HG02885 (cell line): ENCODE measurements around the gene SORBS2.
"Not testable (repeated sequence)": the region's sequence is repeated elsewhere in the genome, so short reads cannot be mapped to it uniquely, and the experiment has no call there.

ENCODE experiments used
- ATAC-seq: cut with Tn5 transposase; IDR thresholded peaks from one replicate; pipeline ENCODE4 v1.9.1; 2021; ENCODE audit warnings: mild to moderate bottlenecking; ENCODE audit not compliant: unreplicated experiment, poor library complexity

SORBS2 gene

DNA sequence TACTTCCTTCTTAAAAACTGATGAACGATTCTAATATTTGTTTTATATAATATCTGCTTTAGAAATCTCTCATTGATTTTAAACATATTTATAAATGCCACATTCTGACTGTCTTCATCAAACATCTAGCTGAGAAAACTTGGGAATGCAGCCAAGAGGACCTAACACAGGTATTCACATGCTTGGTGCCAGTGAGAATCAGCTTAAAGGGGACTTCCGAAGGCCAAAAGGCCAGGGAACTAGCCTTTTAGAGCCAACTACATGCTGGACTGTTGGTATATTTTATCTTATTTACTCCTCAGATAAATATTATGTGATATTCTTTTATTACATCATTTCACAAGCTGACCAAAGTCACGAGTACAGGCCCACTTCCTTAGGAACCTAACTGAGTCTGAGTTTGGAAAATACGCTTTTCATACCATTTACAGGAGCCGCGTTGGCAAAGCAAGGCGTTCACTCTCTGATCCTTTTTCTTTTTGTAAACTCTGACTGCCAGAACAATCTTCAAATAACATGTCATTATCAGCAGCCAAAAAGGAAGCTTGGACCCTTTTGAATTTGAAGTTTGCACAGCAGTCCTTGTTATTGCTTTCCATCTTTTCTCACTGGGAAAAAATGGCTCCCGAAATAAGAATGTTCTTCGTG is 235.6 kb downstream of the SORBS2 start:
- ATAC-seq: no peak

DNA sequence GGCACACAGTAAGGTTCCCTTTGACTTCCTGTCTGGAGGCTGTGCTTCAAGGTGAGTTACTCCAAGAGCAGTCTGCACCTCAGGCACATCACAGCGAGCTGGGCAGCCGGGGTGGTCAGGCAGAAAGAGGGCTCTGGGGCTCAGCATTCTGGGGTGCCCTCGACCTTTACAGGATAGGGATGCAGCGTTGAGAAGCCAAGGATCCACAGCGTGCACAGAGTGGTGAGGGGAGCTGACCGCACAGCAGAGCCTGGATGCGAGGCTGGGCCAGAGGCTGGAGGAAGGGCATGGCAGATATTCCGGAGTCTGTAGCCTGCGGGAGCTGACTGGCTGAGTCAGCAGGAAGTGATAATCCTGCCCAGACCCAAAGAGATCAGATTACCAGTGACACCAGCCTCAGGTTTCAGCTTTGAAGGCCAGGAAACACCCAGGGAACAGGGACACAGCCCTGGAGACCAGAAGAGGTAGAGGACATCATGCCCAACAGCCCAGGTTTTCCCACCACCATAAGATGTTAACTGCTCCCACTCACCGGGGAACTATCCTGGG is 238.3 kb downstream of the SORBS2 start:
- ATAC-seq: no peak

DNA sequence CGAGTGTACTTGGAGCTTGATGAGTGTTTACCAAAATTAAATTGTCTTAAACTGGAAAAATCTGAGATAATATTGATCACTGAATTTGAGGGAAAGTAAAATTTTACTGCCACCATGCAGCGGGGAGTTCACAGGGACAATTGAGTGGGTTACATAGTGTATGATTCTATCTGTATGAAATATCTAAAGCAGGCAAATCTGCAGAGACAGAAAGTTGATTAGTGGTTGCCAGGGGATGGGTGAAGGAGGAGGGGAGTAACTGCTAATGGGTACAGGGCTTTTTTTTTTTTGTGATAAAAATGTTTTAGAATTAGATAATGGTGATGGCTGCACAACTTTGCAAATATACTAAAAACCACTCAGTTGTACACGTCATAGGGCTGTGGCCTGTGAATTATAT is 241.3 kb downstream of the SORBS2 start:
- no peak for ATAC-seq

DNA sequence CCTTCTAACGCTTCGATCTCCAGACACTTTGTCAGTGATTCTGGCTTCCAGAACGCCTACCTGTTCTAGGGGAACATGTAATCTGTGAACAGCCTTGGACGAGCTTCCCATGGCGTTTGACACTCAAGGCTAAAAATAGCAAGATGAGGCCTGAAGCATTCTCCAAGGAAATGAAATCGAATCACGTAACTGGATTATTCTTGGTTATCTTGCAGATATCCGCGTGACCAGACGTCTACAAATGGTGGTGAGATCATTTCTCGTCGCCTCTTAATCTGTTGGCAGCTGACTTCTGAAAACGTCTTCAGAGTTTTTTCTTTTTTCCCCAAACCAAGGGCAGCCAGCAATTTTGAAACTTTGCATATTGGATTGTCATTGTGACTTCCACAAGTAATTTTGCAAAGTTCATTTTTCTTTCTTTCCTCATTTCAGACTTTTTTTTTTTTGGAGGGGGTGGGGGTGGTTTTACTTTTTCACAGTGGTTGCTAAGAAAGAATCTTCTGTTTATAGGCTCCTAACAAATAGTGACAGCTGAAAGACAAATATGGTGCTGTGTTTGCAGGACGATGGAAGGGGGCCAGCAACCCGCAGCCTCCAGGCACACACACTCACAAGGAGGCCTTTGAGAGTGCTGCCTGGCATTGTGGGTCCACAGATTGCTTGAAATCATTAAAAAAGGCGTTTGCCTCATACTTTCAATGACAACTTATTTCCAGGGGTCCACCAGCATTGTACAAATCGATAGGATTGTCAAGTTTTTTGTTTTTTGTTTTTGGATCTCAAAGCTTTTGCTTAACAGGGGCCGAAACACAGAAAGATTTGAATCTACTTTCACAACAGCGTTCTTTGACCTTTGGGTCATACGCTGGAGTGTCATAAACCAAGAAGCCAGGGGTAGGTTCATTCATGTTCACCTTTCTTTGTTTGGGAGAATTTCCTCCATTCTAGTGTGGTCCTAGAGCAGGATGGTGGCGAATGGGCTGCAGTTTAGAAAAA is 244.3 kb downstream of the SORBS2 start:
- no peak for ATAC-seq

DNA sequence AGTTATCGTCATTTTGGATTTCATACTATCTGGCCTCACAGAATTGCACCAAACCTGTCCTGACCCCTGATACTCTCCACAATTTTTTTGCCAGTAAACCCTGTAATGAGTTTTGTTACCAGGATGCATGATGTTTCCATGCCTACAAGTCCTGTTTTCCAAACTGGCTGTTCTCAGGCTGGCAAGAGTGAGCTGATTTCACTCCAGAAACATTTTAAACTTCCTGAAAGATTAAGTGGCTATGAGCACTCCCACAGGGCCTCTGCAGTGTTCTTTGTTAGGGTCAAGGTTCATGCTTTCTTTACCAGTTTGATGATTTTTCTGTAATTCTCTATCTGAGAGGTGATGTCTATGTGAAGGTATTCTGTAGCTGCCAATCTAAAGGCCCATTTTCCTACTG is 245.0 kb downstream of the SORBS2 start:
- no peak for ATAC-seq

DNA sequence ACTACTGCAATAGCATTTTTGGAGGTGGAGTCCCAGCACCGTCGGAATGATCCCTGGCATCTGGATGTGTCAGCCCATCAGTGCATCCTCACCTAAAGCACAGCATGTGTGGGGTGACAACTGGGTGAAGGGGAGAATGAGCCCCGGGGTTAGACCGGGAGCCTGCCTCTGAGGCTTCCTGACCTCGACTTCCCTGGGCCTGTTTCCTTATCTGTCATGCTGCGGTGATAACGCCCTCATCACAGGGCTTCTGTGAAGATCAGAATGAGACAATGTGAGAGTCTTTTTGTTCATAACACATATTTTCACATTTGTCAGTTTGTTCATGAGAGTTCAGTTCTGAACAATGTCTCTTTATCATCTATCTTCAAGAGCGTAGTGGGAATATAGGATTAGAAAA is 245.6 kb downstream of the SORBS2 start:
- ATAC-seq: peak; percentile 94

DNA sequence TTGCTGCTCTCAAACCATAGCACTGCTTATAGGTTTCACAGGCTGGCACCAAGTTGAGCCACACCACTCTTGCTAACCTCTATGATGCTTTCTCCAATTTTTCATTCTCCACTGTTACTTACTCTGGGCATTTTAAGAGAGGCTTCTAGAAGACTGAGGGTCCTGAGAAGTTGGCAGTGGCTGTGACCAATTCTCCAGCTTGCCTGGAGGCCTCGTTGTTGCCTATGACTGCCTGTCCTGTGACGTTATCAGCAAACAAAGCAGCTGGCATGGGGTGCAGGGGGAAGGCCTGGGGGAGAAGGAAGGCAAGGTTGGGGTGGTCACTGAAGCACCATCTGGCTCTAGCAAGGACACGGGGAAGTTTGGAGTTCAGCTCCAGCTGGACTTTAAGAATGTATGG is 246.3 kb downstream of the SORBS2 start:
- ATAC-seq: no peak

DNA sequence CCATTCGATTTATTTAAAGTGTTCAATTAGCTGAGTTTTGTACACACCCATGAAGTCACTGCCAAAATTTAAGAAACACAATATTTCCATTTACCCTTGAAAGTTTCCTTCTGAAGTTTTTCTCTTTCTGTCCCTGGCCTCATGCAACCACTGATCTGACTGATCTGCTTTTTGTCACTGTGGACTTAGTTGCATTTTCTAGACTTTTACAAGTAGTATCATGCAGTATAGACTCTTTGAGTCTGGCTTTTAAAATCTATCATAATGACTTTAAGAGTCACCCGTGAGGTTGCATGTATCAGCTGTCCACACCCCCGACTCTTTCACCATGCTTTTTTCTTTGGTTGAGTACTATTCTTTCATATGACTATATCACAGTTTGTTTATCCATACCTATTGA is 247.6 kb downstream of the SORBS2 start:
- no peak for ATAC-seq

DNA sequence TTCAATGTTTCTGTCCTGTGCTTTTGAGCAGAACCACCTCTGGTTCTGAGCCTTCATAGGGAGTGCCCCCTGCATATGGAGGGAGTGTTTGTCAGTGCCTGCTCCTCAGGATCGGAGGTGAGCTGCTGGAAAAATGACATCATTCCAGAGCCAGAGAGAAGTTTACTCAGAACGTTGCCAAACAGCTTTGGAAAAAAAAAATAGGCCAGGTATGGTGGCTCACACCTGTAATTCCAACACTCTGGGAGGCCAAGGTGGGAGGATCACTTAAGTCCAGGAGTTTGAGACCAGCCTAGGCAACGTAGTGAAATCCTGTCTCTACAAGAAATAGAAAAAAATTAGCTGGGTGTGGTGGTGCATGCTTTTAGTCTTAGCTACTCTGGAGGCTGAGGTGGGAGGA is 249.5 kb downstream of the SORBS2 start:
- ATAC-seq: no peak

DNA sequence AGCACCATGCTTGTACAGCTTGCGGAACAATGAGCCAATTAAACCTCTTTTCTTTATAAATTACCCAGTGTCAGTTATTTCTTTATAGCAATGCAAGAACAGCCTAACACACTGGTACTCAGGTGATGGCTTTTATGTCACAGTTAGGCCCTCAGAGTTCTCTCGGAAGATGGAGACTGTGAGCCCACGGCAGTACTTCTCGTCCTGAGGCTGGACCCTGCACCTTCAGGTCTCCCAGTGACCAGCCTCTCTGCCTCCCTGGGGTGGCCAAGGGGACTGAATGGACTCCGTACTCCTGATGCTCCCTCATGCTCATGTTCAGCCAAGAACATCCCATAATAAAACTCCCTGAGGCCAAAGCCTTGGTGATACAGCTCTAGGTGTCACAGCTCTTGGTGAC is 251.7 kb downstream of the SORBS2 start:
- no peak for ATAC-seq

DNA sequence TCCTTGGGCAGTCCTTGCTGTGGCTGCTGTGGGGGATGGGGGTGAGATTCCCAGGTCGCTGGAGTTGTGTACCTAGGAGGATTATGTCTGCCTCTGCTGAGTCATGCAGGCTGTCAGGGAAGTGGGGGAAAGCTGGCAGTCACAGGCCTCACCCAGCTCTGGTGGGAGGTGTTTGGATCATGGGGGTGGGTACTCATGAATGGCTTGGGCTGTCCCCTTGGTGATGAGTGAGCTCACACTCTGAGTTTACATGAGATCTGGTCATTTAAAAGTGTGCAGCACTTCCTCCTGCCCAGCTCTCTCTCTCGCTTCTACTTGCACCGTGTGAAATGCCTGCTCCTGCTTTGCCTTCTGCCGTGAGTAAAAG is 252.1 kb downstream of the SORBS2 start:
- no peak for ATAC-seq

DNA sequence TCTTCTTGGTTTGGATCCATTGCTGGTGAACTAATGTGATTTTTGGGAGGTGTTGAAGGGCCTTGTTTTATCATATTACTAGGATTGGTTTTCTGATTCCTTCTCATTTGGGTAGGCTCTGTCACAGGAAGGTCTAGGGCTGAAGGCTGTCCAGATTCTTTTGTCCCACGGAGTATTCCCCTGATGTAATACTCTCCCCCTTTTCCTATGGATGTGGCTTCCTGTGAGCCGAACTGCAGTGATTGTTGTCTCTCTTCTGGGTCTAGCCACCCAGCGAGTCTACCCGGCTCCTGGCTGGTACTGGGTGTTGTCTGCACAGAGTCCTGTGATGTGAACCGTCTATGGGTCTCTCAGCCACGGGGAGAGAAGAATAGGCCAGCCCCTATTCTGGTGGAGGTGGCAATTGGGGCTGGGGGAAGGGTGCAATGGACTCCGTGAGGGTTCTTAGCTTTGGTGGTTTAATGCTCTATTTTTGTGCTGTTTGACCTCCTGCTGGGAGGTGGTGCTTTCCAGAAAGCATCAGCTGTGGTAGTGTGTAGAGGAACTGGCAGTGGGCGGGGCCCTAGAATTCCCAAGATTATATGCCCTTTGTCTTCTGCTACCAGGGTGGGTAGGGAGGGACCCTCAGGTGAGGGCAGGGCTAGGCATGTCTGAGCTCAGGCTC is 252.6 kb downstream of the SORBS2 start:
- ATAC-seq: not testable (repeated sequence)

DNA sequence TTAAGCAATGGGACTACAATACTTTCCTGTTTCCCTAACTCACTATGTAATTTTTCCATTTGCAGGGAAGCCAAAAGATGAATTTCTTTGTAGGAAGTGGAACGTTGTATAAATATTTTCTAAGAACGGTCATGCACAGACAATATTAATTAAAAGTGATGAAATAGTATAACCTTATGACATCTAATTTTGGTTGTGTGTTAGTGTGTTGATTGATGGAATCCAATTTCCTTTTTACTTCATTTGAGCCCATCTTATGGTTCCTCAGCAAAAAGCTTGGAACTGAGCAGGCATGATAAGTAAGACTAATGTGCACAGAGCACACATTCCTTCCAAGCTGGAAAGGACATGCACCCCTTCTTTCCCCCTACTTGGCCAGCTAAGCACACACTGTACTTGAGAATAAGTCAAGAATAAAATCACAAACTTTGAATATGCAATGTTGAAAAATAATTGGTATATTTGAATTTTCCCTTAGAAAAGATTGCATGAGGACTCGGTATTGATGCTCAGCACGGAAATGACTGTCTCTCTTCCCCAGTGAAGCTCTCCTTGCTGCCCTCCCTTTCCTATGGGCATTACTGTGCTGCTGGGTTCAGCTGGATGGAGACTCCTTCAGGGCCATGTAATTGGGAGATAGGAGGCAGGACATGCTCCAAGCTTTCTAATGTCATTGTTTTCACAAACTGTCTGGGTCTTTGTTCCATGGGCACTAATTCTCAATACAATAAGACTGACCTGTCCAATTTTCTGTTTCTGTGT is 257.4 kb downstream of the SORBS2 start:
- no peak for ATAC-seq

DNA sequence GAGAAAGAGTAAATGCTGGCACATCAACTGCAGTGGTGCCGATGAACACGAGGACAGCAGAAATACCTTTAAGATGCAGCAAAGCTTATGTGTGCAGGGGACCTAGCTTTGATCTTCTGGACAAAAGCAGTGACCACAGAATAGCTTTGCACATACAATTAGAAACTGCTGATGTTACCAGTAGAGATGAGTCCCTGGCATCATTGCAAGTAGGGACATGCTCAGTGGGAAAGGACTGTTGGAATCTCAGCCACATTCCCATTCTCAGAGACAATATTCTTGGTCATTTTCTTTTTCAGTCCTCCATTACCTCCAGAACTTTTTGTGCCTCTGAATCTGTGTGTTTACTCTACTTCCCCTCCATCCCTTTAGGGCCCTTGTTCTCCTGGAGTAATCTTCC is 259.7 kb downstream of the SORBS2 start:
- no peak for ATAC-seq

DNA sequence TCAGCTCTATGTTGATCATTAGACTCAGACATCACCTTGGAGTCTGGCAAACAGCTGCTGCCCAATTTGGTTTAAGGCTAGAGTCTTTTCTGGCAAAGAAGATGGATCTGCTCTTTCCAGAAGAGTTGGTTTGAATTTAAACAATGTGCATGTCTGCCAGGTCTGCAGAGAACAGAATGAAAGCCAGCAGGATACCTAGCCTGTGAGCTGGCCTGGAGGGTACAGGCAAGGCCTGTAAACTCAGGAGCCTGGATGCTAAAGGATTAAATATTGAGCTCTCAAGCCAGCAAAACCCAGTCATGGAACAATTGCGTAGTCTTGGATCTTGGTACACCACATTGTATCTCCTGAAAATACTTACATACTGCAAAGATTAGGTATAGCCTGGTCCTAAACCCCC is 261.1 kb downstream of the SORBS2 start:
- no peak for ATAC-seq

DNA sequence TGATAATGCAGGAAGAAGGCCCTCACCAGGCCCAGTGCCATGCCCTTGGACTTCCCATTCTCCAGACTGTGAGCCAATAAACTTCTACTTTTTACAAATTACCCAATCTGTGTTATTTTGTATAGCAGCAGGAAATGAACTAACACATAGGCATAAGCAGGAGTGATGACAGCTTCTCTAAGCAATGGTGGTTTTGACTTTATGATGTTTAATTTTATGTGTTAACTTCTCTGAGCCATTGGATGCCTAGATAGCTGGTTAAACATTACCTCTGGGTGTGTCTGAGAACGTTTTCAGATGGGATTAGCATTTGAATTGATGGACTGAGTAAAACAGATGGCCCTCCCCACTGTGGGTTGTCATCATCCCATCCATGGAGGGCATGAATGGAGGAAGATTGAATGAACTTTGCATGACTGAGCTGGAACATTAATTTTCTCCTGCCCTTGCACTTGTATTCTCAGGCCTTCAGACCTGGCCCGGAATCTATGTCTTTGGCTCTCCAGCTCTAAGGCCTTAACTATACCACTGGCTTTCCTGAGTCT is 262.8 kb downstream of the SORBS2 start:
- ATAC-seq: no peak

DNA sequence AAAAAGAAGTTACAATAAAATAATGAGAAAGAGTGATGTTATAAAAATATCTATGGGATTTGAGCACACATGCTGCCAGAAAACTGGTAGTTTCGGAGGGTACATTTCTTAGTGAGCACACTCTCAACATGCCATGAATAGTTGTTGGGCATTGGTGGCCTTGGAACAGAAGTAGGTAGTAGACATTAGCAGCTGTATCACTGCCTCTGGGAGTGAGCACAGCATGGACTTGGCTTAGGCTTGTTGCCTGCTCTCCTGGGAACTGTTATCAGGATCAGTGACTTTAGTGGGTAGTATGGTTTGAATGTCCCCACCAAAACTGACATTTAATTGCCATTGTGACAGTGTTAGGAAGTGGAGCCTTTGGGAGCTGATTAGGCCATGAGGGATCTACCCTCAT is 263.4 kb downstream of the SORBS2 start:
- ATAC-seq: no peak

DNA sequence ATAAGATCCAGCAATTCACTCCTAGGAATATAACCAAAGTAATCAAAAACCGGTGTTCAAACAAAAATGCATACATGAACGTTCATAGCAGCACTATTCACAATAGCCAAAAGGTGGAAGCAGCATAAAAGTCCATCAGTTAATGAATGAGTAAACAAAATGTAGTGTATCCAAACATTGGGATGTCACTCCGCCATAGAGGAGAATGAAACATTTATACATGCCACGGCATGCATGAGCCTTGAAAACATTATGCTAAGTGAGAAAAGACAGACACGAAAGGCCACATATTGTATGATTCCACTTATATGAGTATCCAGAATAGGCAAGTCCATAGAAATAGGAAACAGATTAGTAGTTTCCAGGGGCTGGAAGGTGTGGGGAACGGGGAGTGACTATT is 265.7 kb downstream of the SORBS2 start:
- no peak for ATAC-seq

DNA sequence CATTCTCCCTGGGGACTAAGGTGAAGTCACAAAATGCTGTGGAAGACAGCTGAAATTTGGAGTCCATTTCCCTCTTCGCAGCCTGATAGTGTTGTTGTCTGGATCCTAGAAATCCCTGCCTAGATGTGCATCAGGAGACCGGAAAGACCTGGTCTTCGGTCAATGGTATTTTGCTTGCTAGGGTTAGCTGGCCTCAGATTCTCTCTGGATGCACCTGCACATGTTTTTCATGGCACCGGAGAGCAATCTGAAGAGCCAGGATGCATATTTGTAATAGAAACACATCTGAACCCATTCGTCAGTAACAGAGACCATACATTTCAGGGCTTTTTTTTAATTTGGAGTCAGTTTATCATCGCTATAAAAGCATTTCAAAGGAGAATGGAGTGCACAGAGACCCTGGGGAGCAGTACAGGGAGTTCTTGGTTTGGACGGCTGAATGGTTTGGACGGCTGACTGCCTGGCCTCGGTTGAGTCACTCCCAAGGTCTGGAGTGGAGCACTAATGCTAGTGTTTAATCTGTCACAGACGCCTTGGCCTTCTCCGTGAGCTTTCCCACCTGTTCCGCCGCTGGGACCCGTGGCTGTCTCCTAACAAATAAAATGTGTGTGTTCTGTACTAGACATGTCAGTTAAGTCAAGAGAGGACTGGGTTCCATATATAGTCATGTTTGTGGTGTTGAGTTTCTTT is 269.2 kb downstream of the SORBS2 start:
- no peak for ATAC-seq
